HUES6 (cell line): Measurements from ENCODE around the gene ACTBL2.
"Not testable (repeated sequence)": the region's sequence is repeated elsewhere in the genome, so short reads cannot be mapped to it uniquely, and the experiment has no call there.

Experiments
- H3K27ac ChIP-seq: 2 replicates; pipeline ENCODE4 v1.7.0; 2013; ENCODE audit warnings: low read depth, mild to moderate bottlenecking, low read length, inconsistent platforms
- H3K27me3 ChIP-seq: 2 replicates; pipeline ENCODE4 v1.6.1; 2013; ENCODE audit warnings: low read length; ENCODE audit not compliant: control insufficient read depth, insufficient read depth
- H3K36me3 ChIP-seq: 2 replicates; pipeline ENCODE4 v1.6.1; 2013; ENCODE audit warnings: low read length; ENCODE audit not compliant: control insufficient read depth, insufficient read depth
- H3K4me1 ChIP-seq: 2 replicates; pipeline ENCODE4 v1.6.1; 2013; ENCODE audit warnings: low read length; ENCODE audit not compliant: control insufficient read depth, insufficient read depth
- H3K4me3 ChIP-seq: 2 replicates; pipeline ENCODE4 v1.5.1; 2013; ENCODE audit warnings: low read depth, low read length
- H3K9ac ChIP-seq: one replicate; pipeline ENCODE4 v1.6.1; 2013; ENCODE audit warnings: mild to moderate bottlenecking, low read length
- H3K9me3 ChIP-seq: 2 replicates; pipeline ENCODE4 v1.6.1; 2013; ENCODE audit warnings: low read depth, low read length; ENCODE audit not compliant: control insufficient read depth, insufficient read depth

Gene ACTBL2

GRCh38 chr5:57493034-57493433, 10.4 kb upstream of the ACTBL2 start:
- H3K4me1 ChIP-seq, result peaks cover 7% of the 10 kb centered on the region; the same call in 1 of the 2 replicates
- no peak overlapping the region for H3K4me3 ChIP-seq
- H3K27me3 ChIP-seq, result no peaks in the 10 kb centered on the region
- no peak overlapping the region for H3K27ac ChIP-seq
- no peak overlapping the region for H3K9ac ChIP-seq
- no peaks in the 10 kb centered on the region for H3K36me3 ChIP-seq
- no peaks in the 10 kb centered on the region for H3K9me3 ChIP-seq

GRCh38 chr5:57492632-57493031, 10.0 kb upstream of the ACTBL2 start:
- no peaks in the 10 kb centered on the region for H3K27me3 ChIP-seq
- H3K4me1 ChIP-seq, result peaks cover 7% of the 10 kb centered on the region; the same call in 1 of the 2 replicates
- no peak overlapping the region for H3K4me3 ChIP-seq
- no peak overlapping the region for H3K9ac ChIP-seq
- no peaks in the 10 kb centered on the region for H3K9me3 ChIP-seq
- H3K27ac ChIP-seq, result no peak overlapping the region
- H3K36me3 ChIP-seq, result no peaks in the 10 kb centered on the region

- no peaks in the 10 kb centered on the region for H3K9me3 ChIP-seq
- H3K4me3 ChIP-seq, result no peak overlapping the region
- H3K4me1 ChIP-seq, result peaks cover 7% of the 10 kb centered on the region; the same call in 1 of the 2 replicates
- no peaks in the 10 kb centered on the region for H3K27me3 ChIP-seq
- H3K36me3 ChIP-seq, result no peaks in the 10 kb centered on the region
- no peak overlapping the region for H3K27ac ChIP-seq
- H3K9ac ChIP-seq, result no peak overlapping the region
These were observed 8.9 kb upstream of the ACTBL2 start for GRCh38 chr5:57491369-57491965.

GRCh38 chr5:57488215-57488955, 5.8 kb upstream of the ACTBL2 start:
- Histone ChIP-seq H3K36me3 (no peaks in the 10 kb centered on the region), H3K27ac (no peak overlapping the region), H3K9me3 (no peaks in the 10 kb centered on the region), H3K27me3 (no peaks in the 10 kb centered on the region), H3K9ac (no peak overlapping the region), H3K4me1 (no peaks in the 10 kb centered on the region), H3K4me3 (no peak overlapping the region)

GRCh38 chr5:57486027-57486602, 3.5 kb upstream of the ACTBL2 start:
- H3K36me3 ChIP-seq, result no peaks in the 10 kb centered on the region
- H3K4me3 ChIP-seq, result no peak overlapping the region
- no peaks in the 10 kb centered on the region for H3K9me3 ChIP-seq
- H3K4me1 ChIP-seq, result no peaks in the 10 kb centered on the region
- H3K27me3 ChIP-seq, result no peaks in the 10 kb centered on the region
- no peak overlapping the region for H3K9ac ChIP-seq
- H3K27ac ChIP-seq, result no peak overlapping the region

- H3K27me3 ChIP-seq, result no peaks in the 10 kb centered on the region
- H3K4me3 ChIP-seq, result no peak overlapping the region
- no peak overlapping the region for H3K9ac ChIP-seq
- H3K36me3 ChIP-seq, result no peaks in the 10 kb centered on the region
- H3K4me1 ChIP-seq, result no peaks in the 10 kb centered on the region
- no peaks in the 10 kb centered on the region for H3K9me3 ChIP-seq
- no peak overlapping the region for H3K27ac ChIP-seq
These were observed 3.8 kb downstream of the ACTBL2 start for GRCh38 chr5:57478826-57479225.

- H3K9ac ChIP-seq, result no peak overlapping the region
- no peaks in the 10 kb centered on the region for H3K27me3 ChIP-seq
- H3K4me3 ChIP-seq, result no peak overlapping the region
- H3K36me3 ChIP-seq, result no peaks in the 10 kb centered on the region
- H3K27ac ChIP-seq, result no peak overlapping the region
- no peaks in the 10 kb centered on the region for H3K9me3 ChIP-seq
- no peaks in the 10 kb centered on the region for H3K4me1 ChIP-seq
These were observed 6.0 kb downstream of the ACTBL2 start for GRCh38 chr5:57476601-57477056.

- Histone ChIP-seq H3K9me3 (no peaks in the 10 kb centered on the region), H3K4me3 (no peak overlapping the region), H3K36me3 (no peaks in the 10 kb centered on the region), H3K27me3 (no peaks in the 10 kb centered on the region), H3K27ac (no peak overlapping the region), H3K4me1 (no peaks in the 10 kb centered on the region), H3K9ac (no peak overlapping the region)
These were observed 12.3 kb downstream of the ACTBL2 start for GRCh38 chr5:57470339-57470738.

GRCh38 chr5:57468481-57469163, 14.0 kb downstream of the ACTBL2 start:
- Histone ChIP-seq H3K4me1 (no peaks in the 10 kb centered on the region), H3K36me3 (no peaks in the 10 kb centered on the region), H3K9ac (no peak overlapping the region), H3K9me3 (no peaks in the 10 kb centered on the region), H3K4me3 (no peak overlapping the region), H3K27me3 (no peaks in the 10 kb centered on the region), H3K27ac (no peak overlapping the region)

- Histone ChIP-seq H3K27ac (no peak overlapping the region), H3K4me1 (no peaks in the 10 kb centered on the region), H3K9me3 (no peaks in the 10 kb centered on the region), H3K9ac (no peak overlapping the region), H3K4me3 (no peak overlapping the region), H3K27me3 (no peaks in the 10 kb centered on the region), H3K36me3 (no peaks in the 10 kb centered on the region)
These were observed 16.1 kb downstream of the ACTBL2 start for GRCh38 chr5:57466544-57466943.

GRCh38 chr5:57460056-57460455, 22.6 kb downstream of the ACTBL2 start:
- not testable (repeated sequence) for H3K9ac ChIP-seq, H3K9me3 ChIP-seq, H3K4me3 ChIP-seq, H3K27ac ChIP-seq, H3K27me3 ChIP-seq, H3K4me1 ChIP-seq, H3K36me3 ChIP-seq
